Measurements from ENCODE around the gene MAPKAPK2. TPM values are rescaled to one million over a fixed set of nuclear protein-coding genes. Genes with fewer than 3 reads are reported as not detected.

The MAPKAPK2 gene
- total RNA-seq, 3 donors from 2014 or later: 68.4 to 75.2 (median 72.1) TPM

DNA sequence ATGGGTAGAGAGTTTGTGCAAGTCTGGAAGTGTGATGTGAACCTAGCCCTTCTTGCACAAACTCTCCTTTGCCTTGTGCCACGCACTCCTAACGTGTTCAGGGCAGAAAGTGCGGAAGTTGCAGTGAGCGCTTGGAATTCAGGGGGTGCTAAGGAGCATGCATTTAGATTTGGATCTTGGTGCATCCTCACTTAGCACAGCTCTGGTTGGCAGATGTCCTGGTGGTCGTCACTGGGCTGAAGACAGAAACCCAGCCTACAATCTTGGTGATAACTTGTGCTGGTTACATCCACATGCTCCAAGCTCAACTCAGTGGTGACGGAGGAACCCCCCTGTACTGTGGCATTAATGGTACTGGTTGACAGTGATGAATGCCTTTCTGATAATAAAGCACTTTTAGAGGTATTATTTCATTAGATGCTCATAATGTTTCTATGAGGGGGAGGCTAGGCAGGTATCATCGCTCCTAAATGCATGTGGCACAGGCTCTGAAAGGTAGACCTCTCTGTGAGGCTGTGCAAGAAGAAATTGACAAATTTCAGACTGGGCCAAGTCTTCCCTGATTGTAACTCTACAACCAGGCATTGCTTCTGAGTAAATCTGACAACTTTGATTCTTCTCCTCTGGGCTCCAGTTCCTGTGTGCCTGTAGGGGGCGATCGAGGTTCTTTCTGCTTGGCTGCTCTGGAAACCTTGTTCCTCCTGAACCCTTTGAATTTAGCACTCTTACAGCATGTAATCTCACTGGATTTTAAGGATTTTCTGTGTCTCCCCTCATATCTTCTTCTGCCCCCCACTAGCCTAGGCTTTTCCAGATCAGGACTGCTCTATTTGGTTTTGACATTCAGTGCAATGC lies 40.6 kb downstream of the MAPKAPK2 start:
- ATAC-seq (peak; percentile 64), DNase-seq (peak in 1 of 3 donors; percentile 62)
- Histone ChIP-seq H3K4me1 (ENCODE audit: low read depth) (peaks cover 10% of the 10 kb centered on the region), H3K9me3 (no peaks in the 10 kb centered on the region), H3K36me3 (ENCODE audit: low read depth) (no peaks in the 10 kb centered on the region), H3K4me3 (no peak overlapping the region)
- TF ChIP-seq, protein P1, sequence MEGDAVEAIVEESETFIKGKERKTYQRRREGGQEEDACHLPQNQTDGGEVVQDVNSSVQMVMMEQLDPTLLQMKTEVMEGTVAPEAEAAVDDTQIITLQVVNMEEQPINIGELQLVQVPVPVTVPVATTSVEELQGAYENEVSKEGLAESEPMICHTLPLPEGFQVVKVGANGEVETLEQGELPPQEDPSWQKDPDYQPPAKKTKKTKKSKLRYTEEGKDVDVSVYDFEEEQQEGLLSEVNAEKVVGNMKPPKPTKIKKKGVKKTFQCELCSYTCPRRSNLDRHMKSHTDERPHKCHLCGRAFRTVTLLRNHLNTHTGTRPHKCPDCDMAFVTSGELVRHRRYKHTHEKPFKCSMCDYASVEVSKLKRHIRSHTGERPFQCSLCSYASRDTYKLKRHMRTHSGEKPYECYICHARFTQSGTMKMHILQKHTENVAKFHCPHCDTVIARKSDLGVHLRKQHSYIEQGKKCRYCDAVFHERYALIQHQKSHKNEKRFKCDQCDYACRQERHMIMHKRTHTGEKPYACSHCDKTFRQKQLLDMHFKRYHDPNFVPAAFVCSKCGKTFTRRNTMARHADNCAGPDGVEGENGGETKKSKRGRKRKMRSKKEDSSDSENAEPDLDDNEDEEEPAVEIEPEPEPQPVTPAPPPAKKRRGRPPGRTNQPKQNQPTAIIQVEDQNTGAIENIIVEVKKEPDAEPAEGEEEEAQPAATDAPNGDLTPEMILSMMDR (IDR thresholded peaks at IDR 0.05): peak; percentile 40
- intact Hi-C loops (cut with DNase I, micrococcal nuclease): loop anchor here in 1 of 2 donors (5.0 kb wide), 1 partner anchor 187 kb away; no protein-coding TSS in a partner anchor

DNA sequence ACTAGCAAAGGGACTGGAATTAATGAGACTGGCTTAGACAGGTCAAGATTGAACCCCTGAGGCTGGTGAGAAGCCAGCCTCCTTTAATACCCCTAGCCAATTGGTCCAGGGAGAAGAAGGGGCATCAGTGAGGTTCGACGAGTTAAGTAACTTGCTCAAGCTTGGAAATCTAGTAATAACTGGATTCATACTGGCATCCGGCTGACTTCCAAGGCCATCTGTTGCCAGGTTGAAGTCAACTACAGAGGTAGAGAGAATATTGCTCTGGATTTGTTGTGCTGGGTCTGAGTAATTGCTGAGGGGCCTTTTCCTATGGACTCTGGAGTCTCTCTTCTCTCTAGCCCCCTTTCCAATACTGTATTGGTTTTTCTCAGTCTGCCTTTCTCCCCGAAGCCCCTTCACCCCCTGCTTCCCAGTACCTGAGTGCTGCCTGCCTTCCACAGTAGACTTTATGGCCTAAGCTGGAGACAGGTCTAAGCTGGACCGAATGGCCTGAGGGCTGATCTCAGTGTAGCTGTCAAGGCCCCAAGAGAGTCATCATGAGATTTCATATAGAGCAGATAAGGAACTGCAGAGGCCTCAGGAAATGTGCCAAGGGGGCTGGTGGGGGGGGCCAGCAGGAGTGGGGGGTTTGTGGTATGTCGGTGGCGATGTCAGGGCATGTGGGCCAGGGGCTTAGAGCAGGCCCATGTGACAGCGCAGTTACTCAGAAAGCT lies 43.4 kb downstream of the MAPKAPK2 start:
- Histone ChIP-seq H3K4me1 (ENCODE audit: low read depth) (peaks cover 9% of the 10 kb centered on the region), H3K9me3 (no peaks in the 10 kb centered on the region), H3K36me3 (ENCODE audit: low read depth) (peaks cover 8% of the 10 kb centered on the region), H3K4me3 (no peak overlapping the region)
- DNase-seq (no peak), ATAC-seq (no peak)
- intact Hi-C loops (cut with DNase I, micrococcal nuclease): loop anchor here in 1 of 2 donors (5.0 kb wide), 1 partner anchor 184 kb away; no protein-coding TSS in a partner anchor
- TF ChIP-seq, protein P1 (IDR thresholded peaks at IDR 0.05): no peak

DNA sequence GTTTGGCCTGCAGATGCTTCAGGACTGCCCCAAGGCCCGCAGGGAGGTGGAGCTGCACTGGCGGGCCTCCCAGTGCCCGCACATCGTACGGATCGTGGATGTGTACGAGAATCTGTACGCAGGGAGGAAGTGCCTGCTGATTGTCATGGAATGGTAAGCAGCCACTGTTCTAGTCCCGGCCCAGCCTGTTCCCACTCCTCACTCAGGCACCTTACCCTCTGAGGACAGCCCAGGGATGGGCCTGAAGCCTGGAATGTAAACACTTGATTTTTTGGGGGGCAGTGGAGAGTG lies 43.9 kb downstream of the MAPKAPK2 start:
- Histone ChIP-seq H3K36me3 (ENCODE audit: low read depth) (peaks cover 8% of the 10 kb centered on the region), H3K9me3 (no peaks in the 10 kb centered on the region), H3K4me1 (ENCODE audit: low read depth) (peaks cover 5% of the 10 kb centered on the region), H3K4me3 (no peak overlapping the region)
- TF ChIP-seq, protein P1 (IDR thresholded peaks at IDR 0.05): no peak
- DNase-seq (no peak), ATAC-seq (no peak)
- intact Hi-C loops (cut with DNase I, micrococcal nuclease): loop anchor here in 1 of 2 donors (5.0 kb wide), 1 partner anchor 184 kb away; no protein-coding TSS in a partner anchor

DNA sequence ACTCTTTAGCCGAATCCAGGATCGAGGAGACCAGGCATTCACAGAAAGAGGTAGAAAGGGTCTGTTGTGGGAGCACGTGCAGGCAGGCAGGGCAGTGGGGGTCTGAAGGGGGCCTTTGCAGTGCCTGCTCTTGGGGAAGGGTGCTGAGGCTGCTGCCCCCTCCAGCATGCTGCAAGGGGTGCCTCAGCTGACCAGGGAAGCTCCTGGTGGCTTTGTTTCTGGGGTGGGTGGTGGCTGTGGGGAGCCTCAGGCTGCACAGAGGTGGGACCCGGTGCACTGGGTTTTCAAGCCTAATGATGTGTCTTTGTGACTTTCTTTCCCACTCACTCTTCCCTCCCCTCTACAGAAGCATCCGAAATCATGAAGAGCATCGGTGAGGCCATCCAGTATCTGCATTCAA lies 44.3 kb downstream of the MAPKAPK2 start:
- H3K9me3 ChIP-seq: no peaks in the 10 kb centered on the region
- H3K36me3 ChIP-seq (ENCODE audit: low read depth): peaks cover 8% of the 10 kb centered on the region
- no peak overlapping the region for H3K4me3 ChIP-seq
- ATAC-seq (no peak), DNase-seq (no peak)
- intact Hi-C loops (cut with DNase I, micrococcal nuclease): loop anchor here in 1 of 2 donors (5.0 kb wide), 1 partner anchor 183 kb away; no protein-coding TSS in a partner anchor
- TF ChIP-seq, protein P1 (IDR thresholded peaks at IDR 0.05): no peak
- H3K4me1 ChIP-seq (ENCODE audit: low read depth): peaks cover 5% of the 10 kb centered on the region

DNA sequence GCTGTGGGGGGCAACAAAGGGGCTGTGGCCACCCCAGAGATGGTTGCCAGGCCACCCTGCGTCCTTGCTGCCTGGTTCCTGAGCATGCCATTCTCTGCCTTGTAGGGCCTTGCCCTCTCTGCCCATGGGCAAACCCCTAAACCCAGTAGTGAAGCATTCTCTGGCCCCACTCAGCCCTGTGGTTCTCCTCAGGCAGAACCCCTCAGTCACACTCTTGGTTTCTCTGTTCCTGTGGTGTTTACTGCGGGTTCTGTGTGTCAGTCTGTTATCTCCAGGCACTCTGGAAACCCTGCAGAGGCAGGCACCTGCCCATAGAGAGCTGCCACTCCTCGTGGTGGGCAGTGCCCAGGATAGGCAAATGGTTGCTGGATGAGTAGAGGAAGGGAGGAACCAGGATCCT lies 44.8 kb downstream of the MAPKAPK2 start:
- intact Hi-C loops (cut with DNase I, micrococcal nuclease): loop anchor here in 1 of 2 donors (5.0 kb wide), 1 partner anchor 183 kb away; no protein-coding TSS in a partner anchor
- DNase-seq: no peak
- no peak for ATAC-seq
- peaks cover 8% of the 10 kb centered on the region for H3K36me3 ChIP-seq (ENCODE audit: low read depth)
- no peak overlapping the region for H3K4me3 ChIP-seq
- H3K4me1 ChIP-seq (ENCODE audit: low read depth): peaks cover 3% of the 10 kb centered on the region
- H3K9me3 ChIP-seq: no peaks in the 10 kb centered on the region
- TF ChIP-seq, protein P1 (IDR thresholded peaks at IDR 0.05): no peak
